ENCODE measurements around the gene TRIO. TPM values are rescaled to one million over a fixed set of nuclear protein-coding genes. Genes with fewer than 3 reads are reported as not detected.

TRIO gene
- total and polyA plus RNA-seq, 12 donors: 26.2 to 85.2 (median 61.9) TPM

DNA sequence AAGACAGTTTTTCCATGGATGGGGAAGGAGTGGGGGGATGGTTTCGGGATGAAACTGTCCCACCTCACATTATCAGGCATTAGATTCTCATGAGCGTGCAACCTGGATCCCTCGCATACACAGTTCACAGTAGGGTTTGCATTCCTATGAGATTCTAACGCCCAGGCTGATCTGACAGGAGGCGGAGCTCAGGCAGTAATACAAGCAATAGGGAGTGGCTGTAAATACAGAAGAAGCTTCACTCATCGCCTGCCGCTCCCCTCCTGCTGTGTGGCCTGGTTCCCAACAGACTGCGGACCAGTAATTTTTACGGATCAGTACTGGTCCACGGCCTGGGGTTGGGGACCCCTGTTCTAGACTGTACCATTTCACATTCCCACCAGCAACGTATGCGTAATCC is 370.1 kb downstream of the TRIO start:
- H3K4me1 ChIP-seq: no peaks in the 10 kb centered on the region
- ATAC-seq: no peak
- H3K36me3 ChIP-seq: peaks cover 0 to 23% (median 2%) of the 10 kb centered on the region in 9 donors
- WGBS, 2 donors: 73 to 76% methylated on average over 12 of the region's 12 CpGs
- no peak overlapping the region for H3K27ac ChIP-seq
- H3K27me3 ChIP-seq: no peaks in the 10 kb centered on the region
- intact Hi-C loops (cut with DNase I): no loop called here
- DNase-seq: no peak
- TF ChIP-seq, protein P1, sequence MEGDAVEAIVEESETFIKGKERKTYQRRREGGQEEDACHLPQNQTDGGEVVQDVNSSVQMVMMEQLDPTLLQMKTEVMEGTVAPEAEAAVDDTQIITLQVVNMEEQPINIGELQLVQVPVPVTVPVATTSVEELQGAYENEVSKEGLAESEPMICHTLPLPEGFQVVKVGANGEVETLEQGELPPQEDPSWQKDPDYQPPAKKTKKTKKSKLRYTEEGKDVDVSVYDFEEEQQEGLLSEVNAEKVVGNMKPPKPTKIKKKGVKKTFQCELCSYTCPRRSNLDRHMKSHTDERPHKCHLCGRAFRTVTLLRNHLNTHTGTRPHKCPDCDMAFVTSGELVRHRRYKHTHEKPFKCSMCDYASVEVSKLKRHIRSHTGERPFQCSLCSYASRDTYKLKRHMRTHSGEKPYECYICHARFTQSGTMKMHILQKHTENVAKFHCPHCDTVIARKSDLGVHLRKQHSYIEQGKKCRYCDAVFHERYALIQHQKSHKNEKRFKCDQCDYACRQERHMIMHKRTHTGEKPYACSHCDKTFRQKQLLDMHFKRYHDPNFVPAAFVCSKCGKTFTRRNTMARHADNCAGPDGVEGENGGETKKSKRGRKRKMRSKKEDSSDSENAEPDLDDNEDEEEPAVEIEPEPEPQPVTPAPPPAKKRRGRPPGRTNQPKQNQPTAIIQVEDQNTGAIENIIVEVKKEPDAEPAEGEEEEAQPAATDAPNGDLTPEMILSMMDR (IDR thresholded peaks at IDR 0.05): no peak
- H3K9me3 ChIP-seq: peaks cover 0 to 10% (median 0%) of the 10 kb centered on the region in 11 donors
- H3K4me3 ChIP-seq: no peak overlapping the region

DNA sequence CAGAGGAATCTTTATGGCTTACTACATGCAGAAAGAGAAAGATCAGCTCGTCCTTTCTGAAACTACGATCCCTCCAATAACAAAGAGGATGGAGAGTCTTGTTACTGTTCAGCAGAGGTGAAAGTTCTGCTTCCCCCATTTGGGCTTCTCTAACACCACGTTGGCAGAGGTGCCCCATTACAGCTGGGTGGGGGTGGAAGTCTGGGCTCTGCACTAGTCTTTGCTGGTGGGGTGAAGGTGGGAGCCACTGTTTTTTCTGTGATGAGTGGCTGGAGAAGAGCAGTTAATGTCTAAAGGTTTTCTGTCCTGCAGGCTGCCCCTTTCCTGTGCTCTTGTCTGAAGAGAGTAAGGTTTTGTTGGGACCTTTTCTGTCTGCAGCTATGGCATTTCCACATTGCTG is 373.8 kb downstream of the TRIO start:
- no peaks in the 10 kb centered on the region for H3K27me3 ChIP-seq
- 51% methylated on average over 3 of the region's 3 CpGs for WGBS, 2 donors
- peaks cover 0 to 10% (median 0%) of the 10 kb centered on the region in 11 donors for H3K9me3 ChIP-seq

DNA sequence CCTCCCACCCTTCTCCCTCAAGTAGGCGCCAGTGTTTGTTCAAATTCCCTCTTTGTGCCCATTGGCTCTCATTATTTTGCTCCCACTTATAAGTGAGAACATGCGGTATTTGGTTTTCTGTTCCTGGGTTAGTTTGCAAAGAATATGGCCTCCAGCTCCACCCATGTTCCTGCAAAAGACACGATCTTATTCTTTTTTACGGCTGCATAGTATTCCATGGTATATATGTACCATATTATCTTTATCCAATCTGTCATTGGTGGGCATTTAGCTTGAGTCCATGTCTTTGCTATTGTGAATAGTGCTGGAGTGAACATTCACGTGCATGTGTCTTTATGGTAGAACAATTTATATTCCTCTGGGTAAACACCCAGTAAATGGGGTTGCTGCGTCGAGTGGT is 375.5 kb downstream of the TRIO start:
- H3K27me3 ChIP-seq: no peaks in the 10 kb centered on the region
- no peak for ATAC-seq
- H3K36me3 ChIP-seq: no peaks in the 10 kb centered on the region
- intact Hi-C loops (cut with DNase I): no loop called here
- 90 to 98% methylated on average over 7 of the region's 7 CpGs for WGBS, 2 donors
- H3K4me3 ChIP-seq: no peak overlapping the region
- no peak overlapping the region for H3K27ac ChIP-seq
- H3K4me1 ChIP-seq: no peaks in the 10 kb centered on the region
- TF ChIP-seq, protein P1 (IDR thresholded peaks at IDR 0.05): no peak
- H3K9me3 ChIP-seq: peaks cover 0 to 10% (median 0%) of the 10 kb centered on the region in 11 donors
- DNase-seq: no peak

More for the DNA sequence above, 373.8 kb downstream of the TRIO start:
- no peaks in the 10 kb centered on the region for H3K36me3 ChIP-seq
- TF ChIP-seq, protein P1 (IDR thresholded peaks at IDR 0.05): no peak
- DNase-seq (no peak), ATAC-seq (no peak)
- H3K4me3 ChIP-seq: no peak overlapping the region
- intact Hi-C loops (cut with DNase I): no loop called here
- H3K27ac ChIP-seq: no peak overlapping the region
- H3K4me1 ChIP-seq: no peaks in the 10 kb centered on the region

DNA sequence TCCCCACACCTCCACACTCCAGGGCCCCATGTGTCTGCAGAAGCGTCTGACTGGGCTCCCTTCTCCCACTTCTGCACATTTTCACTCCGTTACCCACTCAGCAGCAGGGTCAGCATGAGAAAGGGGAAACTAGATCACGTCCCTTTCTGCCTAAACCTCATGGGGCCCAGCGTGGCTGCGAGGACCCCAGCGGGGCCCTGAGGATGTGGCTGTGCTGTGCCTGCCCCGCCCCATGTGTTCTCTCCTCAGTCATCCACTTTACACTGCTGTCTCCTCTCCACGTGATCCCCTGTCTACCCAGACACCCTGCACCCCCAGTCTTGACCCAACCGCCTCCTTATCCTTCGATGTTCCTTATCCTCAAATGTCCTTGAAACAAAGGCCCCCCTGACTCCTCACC is 378.6 kb downstream of the TRIO start:
- 90 to 93% methylated on average over 10 of the region's 10 CpGs for WGBS, 2 donors
- no peak overlapping the region for H3K27ac ChIP-seq
- H3K4me1 ChIP-seq: no peaks in the 10 kb centered on the region
- TF ChIP-seq, protein P1 (IDR thresholded peaks at IDR 0.05): no peak
- no peaks in the 10 kb centered on the region for H3K36me3 ChIP-seq
- H3K27me3 ChIP-seq: no peaks in the 10 kb centered on the region
- H3K4me3 ChIP-seq: no peak overlapping the region
- intact Hi-C loops (cut with DNase I): no loop called here
- ATAC-seq (no peak), DNase-seq (no peak)
- H3K9me3 ChIP-seq: no peaks in the 10 kb centered on the region

Data from heart right ventricle (tissue), 16 donors.